ENCODE results near the gene ANKRD35. TPM values are rescaled to one million over a fixed set of nuclear protein-coding genes. Genes with fewer than 3 reads are reported as not detected.

The ANKRD35 gene
- total RNA-seq, 1 experiment from 2014 or later = 2.7 TPM

DNA sequence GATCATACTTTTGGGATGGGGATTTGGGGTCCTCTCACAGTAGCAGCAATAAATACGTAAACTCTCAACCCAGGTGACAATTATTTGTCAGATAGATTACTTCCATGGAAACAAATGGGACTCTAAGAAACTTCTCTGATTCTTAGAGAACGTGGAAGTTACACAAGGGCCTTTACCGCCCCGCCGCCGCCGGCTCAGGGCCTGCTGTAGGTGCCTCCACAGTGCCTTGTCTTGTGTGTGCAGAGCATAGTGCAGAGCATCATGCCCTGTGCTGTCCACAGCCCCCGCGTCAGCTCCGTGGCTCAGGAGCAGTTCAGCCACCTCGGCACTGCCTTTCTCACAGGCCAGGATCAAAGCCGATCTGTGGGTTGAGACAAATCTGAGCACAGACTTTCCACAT is 11.0 kb downstream of the ANKRD35 start:
- DNase-seq (ENCODE audit: low spot score) = no peak
- CTCF ChIA-PET = no interaction called here
- no peak overlapping the region for H3K4me3 Mint-ChIP-seq
- POLR2A ChIA-PET = no interaction called here
- ATAC-seq = no peak
- TF ChIP-seq OVOL2 (CRISPR knock-in tag; IDR thresholded peaks at IDR 0.05; ENCODE audit: borderline replicate concordance) = no peak
- TF ChIP-seq, protein P1, sequence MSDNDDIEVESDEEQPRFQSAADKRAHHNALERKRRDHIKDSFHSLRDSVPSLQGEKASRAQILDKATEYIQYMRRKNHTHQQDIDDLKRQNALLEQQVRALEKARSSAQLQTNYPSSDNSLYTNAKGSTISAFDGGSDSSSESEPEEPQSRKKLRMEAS (CRISPR knock-in tag; IDR thresholded peaks at IDR 0.05) = no peak
- TF ChIP-seq, protein P2, sequence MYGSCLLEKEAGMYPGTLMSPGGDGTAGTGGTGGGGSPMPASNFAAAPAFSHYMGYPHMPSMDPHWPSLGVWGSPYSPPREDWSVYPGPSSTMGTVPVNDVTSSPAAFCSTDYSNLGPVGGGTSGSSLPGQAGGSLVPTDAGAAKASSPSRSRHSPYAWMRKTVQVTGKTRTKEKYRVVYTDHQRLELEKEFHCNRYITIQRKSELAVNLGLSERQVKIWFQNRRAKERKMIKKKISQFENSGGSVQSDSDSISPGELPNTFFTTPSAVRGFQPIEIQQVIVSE (CRISPR knock-in tag; IDR thresholded peaks at IDR 0.05; ENCODE audit: borderline replicate concordance) = no peak
- TF ChIP-seq, protein P3, sequence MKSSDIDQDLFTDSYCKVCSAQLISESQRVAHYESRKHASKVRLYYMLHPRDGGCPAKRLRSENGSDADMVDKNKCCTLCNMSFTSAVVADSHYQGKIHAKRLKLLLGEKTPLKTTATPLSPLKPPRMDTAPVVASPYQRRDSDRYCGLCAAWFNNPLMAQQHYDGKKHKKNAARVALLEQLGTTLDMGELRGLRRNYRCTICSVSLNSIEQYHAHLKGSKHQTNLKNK (CRISPR knock-in tag; IDR thresholded peaks at IDR 0.05) = no peak
- TF ChIP-seq FOXP1 (CRISPR knock-in tag; IDR thresholded peaks at IDR 0.05; ENCODE audit: borderline replicate concordance) = no peak
- TF ChIP-seq, protein P4, sequence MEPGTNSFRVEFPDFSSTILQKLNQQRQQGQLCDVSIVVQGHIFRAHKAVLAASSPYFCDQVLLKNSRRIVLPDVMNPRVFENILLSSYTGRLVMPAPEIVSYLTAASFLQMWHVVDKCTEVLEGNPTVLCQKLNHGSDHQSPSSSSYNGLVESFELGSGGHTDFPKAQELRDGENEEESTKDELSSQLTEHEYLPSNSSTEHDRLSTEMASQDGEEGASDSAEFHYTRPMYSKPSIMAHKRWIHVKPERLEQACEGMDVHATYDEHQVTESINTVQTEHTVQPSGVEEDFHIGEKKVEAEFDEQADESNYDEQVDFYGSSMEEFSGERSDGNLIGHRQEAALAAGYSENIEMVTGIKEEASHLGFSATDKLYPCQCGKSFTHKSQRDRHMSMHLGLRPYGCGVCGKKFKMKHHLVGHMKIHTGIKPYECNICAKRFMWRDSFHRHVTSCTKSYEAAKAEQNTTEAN (CRISPR knock-in tag; IDR thresholded peaks at IDR 0.05) = no peak
- no peak for TF ChIP-seq MYBL2 (CRISPR knock-in tag; IDR thresholded peaks at IDR 0.05)
- no peak for TF ChIP-seq ZNF232 (CRISPR knock-in tag; IDR thresholded peaks at IDR 0.05)
- no peak for TF ChIP-seq FOXJ3 (CRISPR knock-in tag; IDR thresholded peaks at IDR 0.05; ENCODE audit: borderline replicate concordance)
- TF ChIP-seq ELF4 (CRISPR knock-in tag; IDR thresholded peaks at IDR 0.05; ENCODE audit: low read depth) = no peak
- no peak for TF ChIP-seq GABPB1 (CRISPR knock-in tag; IDR thresholded peaks at IDR 0.05)
- H3K27ac Mint-ChIP-seq = no peak overlapping the region
- H3K4me1 Mint-ChIP-seq = peaks cover 32% of the 10 kb centered on the region
- peaks cover 39% of the 10 kb centered on the region for H3K27me3 Mint-ChIP-seq (ENCODE audit: low read depth)
- no peaks in the 10 kb centered on the region for H3K9me3 Mint-ChIP-seq
- H3K36me3 Mint-ChIP-seq = no peaks in the 10 kb centered on the region

DNA sequence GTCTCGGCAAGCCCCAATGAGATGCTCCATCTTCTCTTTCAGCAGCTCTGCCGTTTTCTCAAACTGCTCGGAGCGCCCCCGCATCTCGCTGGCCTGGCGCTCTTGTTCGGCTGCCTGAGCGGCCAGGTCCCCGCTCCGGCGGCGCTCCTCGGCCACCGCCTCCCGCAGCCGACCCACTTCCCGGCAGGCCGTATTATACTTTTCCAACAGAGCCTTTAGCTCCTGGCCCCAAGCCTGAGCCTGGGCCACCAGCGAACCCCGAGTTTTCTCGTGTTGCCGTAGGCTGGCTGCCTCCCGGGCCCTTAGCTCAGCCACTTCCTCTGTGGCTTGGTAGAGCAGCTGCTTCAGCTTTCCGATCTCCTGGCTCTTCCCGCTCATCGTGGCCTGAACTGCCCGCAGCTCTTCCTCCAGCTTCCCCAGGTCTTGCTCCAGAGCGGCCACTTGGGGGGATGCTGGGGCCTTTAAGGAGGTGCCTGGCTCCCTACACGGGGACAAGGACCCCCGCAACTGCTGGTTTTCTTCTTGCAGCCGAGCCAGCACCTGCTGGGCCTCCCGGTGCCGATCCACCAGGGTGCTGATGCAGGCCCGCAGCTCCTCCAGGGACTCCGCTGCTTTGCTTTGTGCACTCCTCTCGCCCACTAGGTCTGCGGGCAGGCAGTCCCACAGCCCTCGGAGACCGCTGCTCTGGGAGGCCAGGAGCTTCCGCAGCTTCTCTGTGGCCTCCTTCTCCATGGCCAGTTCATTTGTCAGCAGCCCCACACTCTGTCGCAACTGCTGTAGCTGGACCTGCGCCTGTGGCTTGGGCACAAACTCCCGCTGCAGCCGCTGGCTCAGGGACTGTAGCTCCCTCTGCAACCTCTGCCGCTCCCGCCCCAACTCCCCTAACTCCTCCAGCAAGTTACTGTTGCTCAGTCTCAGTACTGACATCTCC is 13.4 kb downstream of the ANKRD35 start:
- Mint-ChIP-seq H3K4me3 (peak overlapping the region; percentile 69), H3K36me3 (no peaks in the 10 kb centered on the region; the same call in 1 of the 2 replicates), H3K27me3 (ENCODE audit: low read depth) (peaks cover 39% of the 10 kb centered on the region), H3K9me3 (no peaks in the 10 kb centered on the region), H3K27ac (no peak overlapping the region; the same call in 1 of the 2 replicates), H3K4me1 (peaks cover 37% of the 10 kb centered on the region)
- ChIA-PET POLR2A (interaction anchor here (0.5 to 2.9 kb wide), 6 partner anchors 9 to 55 kb away, joined by 3 to 46 read pairs (median 4); partner anchors contain the start of genes PIAS3 and RBM8A), CTCF (interaction anchor here (0.9 to 2.9 kb wide), 16 partner anchors 9 to 160 kb away, joined by 3 to 67 read pairs (median 6); partner anchors contain the start of genes ANKRD34A, ANKRD35, NUDT17 and PIAS3)
- ATAC-seq (peak; percentile 76), DNase-seq (ENCODE audit: low spot score) (peak; percentile 57)
- TF ChIP-seq, protein P5, sequence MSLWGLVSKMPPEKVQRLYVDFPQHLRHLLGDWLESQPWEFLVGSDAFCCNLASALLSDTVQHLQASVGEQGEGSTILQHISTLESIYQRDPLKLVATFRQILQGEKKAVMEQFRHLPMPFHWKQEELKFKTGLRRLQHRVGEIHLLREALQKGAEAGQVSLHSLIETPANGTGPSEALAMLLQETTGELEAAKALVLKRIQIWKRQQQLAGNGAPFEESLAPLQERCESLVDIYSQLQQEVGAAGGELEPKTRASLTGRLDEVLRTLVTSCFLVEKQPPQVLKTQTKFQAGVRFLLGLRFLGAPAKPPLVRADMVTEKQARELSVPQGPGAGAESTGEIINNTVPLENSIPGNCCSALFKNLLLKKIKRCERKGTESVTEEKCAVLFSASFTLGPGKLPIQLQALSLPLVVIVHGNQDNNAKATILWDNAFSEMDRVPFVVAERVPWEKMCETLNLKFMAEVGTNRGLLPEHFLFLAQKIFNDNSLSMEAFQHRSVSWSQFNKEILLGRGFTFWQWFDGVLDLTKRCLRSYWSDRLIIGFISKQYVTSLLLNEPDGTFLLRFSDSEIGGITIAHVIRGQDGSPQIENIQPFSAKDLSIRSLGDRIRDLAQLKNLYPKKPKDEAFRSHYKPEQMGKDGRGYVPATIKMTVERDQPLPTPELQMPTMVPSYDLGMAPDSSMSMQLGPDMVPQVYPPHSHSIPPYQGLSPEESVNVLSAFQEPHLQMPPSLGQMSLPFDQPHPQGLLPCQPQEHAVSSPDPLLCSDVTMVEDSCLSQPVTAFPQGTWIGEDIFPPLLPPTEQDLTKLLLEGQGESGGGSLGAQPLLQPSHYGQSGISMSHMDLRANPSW (CRISPR knock-in tag; conservative IDR thresholded peaks at IDR 0.05; ENCODE audit: low read depth) = no peak
- no peak for TF ChIP-seq FOXJ3 (CRISPR knock-in tag; IDR thresholded peaks at IDR 0.05; ENCODE audit: borderline replicate concordance)
- TF ChIP-seq, protein P1 (CRISPR knock-in tag; IDR thresholded peaks at IDR 0.05) = peak; percentile 8; the same call in 1 of the 2 replicates
- TF ChIP-seq, protein P6, sequence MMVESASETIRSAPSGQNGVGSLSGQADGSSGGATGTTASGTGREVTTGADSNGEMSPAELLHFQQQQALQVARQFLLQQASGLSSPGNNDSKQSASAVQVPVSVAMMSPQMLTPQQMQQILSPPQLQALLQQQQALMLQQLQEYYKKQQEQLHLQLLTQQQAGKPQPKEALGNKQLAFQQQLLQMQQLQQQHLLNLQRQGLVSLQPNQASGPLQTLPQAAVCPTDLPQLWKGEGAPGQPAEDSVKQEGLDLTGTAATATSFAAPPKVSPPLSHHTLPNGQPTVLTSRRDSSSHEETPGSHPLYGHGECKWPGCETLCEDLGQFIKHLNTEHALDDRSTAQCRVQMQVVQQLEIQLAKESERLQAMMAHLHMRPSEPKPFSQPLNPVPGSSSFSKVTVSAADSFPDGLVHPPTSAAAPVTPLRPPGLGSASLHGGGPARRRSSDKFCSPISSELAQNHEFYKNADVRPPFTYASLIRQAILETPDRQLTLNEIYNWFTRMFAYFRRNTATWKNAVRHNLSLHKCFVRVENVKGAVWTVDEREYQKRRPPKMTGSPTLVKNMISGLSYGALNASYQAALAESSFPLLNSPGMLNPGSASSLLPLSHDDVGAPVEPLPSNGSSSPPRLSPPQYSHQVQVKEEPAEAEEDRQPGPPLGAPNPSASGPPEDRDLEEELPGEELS (CRISPR knock-in tag; IDR thresholded peaks at IDR 0.05) = no peak
- no peak for TF ChIP-seq RORB (CRISPR knock-in tag; IDR thresholded peaks at IDR 0.05)
- TF ChIP-seq, protein P7, sequence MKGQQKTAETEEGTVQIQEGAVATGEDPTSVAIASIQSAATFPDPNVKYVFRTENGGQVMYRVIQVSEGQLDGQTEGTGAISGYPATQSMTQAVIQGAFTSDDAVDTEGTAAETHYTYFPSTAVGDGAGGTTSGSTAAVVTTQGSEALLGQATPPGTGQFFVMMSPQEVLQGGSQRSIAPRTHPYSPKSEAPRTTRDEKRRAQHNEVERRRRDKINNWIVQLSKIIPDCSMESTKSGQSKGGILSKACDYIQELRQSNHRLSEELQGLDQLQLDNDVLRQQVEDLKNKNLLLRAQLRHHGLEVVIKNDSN (CRISPR knock-in tag; IDR thresholded peaks at IDR 0.05) = no peak

Data from WTC11 (cell line).